ENCODE measurements around the gene GFI1B.
A peak's percentile ranks its signal among the peaks of the same experiment; 100 is the strongest.
"Not testable (repeated sequence)": the region's sequence is repeated elsewhere in the genome, so short reads cannot be mapped to it uniquely, and the experiment has no call there.

GFI1B gene

GRCh38 chr9:132993511-132993939 is 15.0 kb downstream of the GFI1B start:
- no peak for DNase-seq

- DNase-seq: no peak
Measured at GRCh38 chr9:132994410-132995120, 16.1 kb downstream of the GFI1B start.

GRCh38 chr9:132995121-132995420 is 16.6 kb downstream of the GFI1B start:
- no peak for DNase-seq

- DNase-seq: no peak
Measured at GRCh38 chr9:132995879-132996278, 17.4 kb downstream of the GFI1B start.

- no peak for DNase-seq
Measured at GRCh38 chr9:132996526-132996925, 18.0 kb downstream of the GFI1B start.

GRCh38 chr9:132997591-132997990 is 19.1 kb downstream of the GFI1B start:
- DNase-seq: no peak

- not testable (repeated sequence) for DNase-seq
Measured at GRCh38 chr9:132998221-132998620, 19.7 kb downstream of the GFI1B start.

GRCh38 chr9:132998831-132999635 is 20.5 kb downstream of the GFI1B start:
- DNase-seq: no peak

GRCh38 chr9:133002147-133003070 is 23.9 kb downstream of the GFI1B start:
- DNase-seq: peak; percentile 30

- DNase-seq: no peak
Measured at GRCh38 chr9:133003071-133003461, 24.6 kb downstream of the GFI1B start.

GRCh38 chr9:133003671-133004090 is 25.2 kb downstream of the GFI1B start:
- no peak for DNase-seq

GRCh38 chr9:133004091-133004998 is 25.9 kb downstream of the GFI1B start:
- no peak for DNase-seq

- no peak for DNase-seq
Measured at GRCh38 chr9:133004999-133005760, 26.7 kb downstream of the GFI1B start.

- DNase-seq: no peak
Measured at GRCh38 chr9:133005957-133006356, 27.5 kb downstream of the GFI1B start.

- DNase-seq: no peak
Measured at GRCh38 chr9:133006731-133007352, 28.3 kb downstream of the GFI1B start.

- DNase-seq: no peak
Measured at GRCh38 chr9:133008406-133008805, 29.9 kb downstream of the GFI1B start.

GRCh38 chr9:133008824-133009223 is 30.3 kb downstream of the GFI1B start:
- DNase-seq: peak; percentile 98

GRCh38 chr9:133009906-133010582 is 31.6 kb downstream of the GFI1B start:
- DNase-seq: no peak

- DNase-seq: no peak
Measured at GRCh38 chr9:133014696-133015095, 36.2 kb downstream of the GFI1B start.

Measured in NCI-H69 (cell line).